Activated CD4-positive, alpha-beta T cell treated with anti-CD3 and anti-CD28 coated beads, Interleukin-2, Interleukin-4, amounts not matched to agents 100 ng/mL and 50 ng/mL, durations not matched to agents 16 hours and 8 hours (primary cell): Measurements from ENCODE around the gene ANKRD39.
"Not testable (repeated sequence)": the region's sequence is repeated elsewhere in the genome, so short reads cannot be mapped to it uniquely, and the experiment has no call there.

Experiments
- DNase-seq: peaks from one replicate; pipeline ENCODE4 v3.0.0-alpha.2; 2020; ENCODE audit warnings: low spot score

The ANKRD39 gene

GRCh38 chr2:96808176-96808837 is 49.5 kb downstream of the ANKRD39 start:
- DNase-seq: no peak

DNA sequence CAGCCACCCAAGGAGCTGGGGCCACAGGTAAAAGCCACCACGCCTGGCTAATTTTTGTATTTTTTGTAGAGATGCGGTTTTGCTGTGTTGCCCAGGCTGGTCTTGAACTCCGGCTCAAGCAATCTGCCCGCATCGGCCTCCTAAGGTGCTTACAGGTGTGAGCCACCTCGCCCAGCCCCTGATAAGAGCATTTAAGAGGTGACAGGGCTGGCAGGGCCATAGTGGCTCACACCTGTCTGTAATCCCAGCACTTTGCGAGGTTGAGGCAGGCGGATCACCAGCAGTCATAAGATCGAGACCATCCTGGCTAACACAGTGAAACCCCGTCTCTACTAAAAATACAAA is 50.7 kb downstream of the ANKRD39 start:
- DNase-seq: no peak

GRCh38 chr2:96806468-96807126 is 51.2 kb downstream of the ANKRD39 start:
- DNase-seq: no peak

DNA sequence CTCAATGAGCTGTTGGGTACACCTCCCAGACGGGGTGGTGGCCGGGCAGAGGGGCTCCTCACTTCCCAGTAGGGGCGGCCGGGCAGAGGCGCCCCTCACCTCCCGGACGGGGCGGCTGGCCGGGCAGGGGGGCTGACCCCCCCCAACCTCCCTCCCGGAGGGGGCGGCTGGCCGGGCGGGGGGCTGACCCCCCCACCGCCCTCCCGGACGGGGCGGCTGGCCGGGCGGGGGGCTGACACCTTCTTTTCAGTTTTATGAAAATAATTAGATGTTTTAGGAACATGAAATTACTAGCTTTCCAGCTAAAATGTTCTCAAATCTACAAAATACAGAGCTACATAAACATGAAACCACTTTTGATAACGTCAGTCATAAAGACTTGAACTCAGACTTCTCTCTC is 51.9 kb downstream of the ANKRD39 start:
- DNase-seq: not testable (repeated sequence)

- no peak for DNase-seq
These were observed 52.8 kb downstream of the ANKRD39 start for GRCh38 chr2:96804986-96805385.

GRCh38 chr2:96802721-96803120 is 55.1 kb downstream of the ANKRD39 start:
- DNase-seq: no peak

DNA sequence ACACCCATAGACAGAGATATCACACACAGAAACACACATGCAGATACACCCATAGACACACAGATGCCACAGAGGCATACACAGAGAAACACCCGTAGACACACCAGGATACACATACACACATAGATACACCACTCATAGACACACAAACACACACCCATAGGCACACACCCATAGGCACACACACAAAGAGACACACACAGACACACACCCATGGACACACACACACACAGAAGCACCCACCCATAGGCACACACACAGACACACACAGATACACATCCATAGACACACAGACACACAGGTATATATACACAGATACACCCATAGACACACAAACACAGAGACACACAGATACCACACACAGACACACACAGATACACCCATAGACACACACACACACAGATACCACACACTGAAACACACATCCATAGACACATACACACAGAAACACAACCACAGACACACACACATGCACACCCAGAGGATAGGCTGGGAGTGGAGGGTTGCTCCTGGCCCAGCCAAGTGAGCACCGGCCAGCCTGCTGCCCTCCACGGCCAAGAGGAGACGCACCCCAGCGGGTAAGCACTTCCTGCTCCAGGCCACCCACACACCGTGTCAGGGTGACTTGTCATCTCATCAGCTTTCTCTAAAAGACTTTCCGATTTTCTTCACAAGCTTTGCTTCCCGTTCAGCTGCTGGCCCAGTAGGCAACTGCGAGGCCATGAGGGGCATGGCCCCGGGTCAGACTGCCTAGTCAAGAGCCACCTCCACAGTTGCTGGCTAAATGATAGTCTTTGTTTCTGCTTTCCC is 55.8 kb downstream of the ANKRD39 start:
- DNase-seq: no peak

DNA sequence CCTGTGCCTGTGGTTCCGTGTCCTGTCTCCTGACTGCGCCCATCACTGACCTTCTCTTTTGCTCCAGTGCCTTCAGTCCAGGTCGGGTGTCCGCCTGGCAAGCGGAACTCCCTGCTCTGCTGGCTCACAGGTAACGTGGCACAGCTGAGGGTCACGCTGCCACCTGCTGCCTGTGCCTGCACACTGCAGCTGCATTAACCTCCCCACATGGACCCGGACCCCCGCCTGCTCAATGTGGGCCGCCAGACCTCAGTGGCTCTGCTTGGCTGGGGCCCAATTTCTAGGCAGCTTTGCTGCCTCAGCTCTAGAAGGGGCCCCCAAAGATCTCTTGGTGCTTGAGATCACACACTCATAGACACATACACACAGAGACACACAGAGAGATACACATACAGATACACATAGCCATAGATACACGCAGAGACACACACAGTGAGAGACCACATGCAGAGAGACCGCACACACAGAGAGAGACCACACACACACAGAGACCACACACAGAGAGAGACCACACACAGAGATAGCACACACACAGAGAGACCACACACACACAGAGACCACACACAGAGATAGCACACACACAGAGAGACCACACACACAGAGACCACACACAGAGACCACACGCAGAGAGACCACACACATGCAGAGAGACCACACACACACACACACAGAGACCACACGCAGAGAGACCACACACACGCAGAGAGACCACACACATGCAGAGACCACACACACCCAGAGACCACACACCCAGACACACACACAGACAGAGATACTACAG is 56.6 kb downstream of the ANKRD39 start:
- peak; percentile 68 for DNase-seq

GRCh38 chr2:96800061-96801004 is 57.5 kb downstream of the ANKRD39 start:
- no peak for DNase-seq

DNA sequence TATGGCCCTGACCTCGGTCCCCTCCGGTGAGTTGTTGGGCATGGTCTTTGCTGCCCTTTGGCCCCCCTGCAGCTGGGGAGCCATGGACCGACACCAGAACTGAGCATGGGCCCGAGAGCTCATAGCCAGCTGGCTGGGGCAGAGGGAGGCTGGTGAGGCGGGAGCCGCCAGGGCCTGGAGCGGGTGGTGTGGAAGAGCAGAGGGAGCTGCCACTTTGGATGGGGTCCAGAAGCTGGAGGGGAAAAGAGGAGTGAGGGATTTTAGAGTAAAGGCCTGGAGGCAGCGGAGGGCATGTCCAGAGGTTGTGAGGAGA is 58.2 kb downstream of the ANKRD39 start:
- DNase-seq: no peak

DNA sequence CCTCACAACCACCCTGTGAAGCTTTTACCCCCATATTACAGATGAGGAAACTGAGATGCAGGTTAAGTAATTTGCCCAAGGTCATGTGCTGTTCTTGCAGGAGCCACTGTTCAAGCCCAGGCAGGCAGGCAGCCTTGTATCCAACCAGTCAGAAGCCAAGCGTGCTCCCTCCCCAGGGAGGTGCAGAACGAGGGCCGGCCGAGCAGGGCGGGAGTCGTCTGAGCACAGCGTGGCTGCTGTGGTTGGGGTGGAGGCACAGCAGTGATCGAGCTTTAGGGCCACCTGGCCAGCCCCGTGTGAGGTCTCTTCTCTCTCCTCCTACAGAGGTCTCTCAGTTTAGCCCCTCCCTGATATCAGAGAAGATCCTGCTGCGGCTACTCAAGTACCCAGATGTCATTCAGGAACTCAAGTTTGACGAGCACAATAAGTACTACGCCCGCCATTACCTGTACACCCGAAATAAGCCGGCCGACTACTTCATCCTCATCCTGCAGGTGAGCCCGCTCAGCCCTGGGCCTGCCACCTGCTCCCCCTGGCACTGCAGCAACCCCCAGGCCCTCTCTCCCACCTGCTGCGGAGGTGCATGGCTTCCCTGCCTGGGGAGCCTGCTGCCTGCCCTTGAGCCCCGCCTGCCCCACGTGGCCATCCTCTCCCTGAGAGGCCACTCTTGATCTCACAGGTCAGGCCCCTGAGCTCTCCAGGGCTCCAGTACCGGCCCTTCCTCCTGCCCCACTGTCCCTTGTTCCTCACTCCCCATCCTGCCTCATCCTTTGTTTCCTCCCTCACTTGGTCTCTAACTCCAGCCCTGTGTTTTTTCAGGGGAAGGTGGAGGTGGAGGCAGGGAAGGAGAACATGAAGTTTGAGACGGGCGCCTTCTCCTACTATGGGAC is 58.8 kb downstream of the ANKRD39 start:
- DNase-seq: no peak
